GM19328 (cell line): Measurements from ENCODE around the gene AFF3.

Experiments
- ATAC-seq: cut with Tn5 transposase; IDR thresholded peaks from one replicate; pipeline ENCODE4 v1.9.1; 2021; ENCODE audit warnings: mild to moderate bottlenecking, moderate library complexity; ENCODE audit not compliant: unreplicated experiment

Gene AFF3

DNA sequence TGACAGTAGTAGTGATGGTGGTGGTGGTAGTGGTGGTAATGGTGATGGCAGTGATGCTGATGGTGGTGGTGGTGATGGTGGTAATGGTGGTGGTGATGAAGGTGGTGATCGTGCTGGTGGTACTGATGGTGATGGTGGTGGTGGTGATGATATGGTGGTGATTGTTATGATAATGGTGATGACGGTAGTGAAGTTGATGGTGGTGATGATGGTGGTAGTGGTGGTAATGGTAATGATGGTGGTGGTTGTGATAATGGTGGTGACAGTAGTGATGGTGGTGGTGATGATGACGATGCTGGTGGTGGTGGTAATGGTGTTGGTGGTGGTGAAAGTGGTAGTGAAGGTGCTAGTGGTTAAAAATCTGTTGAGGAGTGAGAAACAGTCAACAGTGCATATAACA, 125.6 kb downstream of the AFF3 start:
- ATAC-seq, result no peak

DNA sequence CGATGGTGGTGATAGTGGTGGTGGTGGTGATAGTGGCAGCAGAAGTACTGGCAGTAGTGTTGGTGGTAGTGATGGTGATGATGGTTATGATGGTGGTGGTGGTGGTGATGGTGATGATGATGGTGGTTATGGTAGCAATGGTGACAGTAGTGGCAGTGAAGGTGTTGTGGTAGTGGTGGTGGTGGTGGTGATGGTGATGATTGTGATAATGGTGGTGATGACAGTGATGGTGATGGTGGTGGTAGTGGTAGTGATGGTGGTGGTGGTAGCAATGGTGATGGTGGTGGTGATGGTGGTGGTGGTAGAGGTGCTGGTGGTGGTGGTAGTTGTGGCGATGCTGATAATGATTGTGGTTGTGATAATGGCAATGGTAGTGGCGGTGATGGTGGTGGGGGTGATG, 126.5 kb downstream of the AFF3 start:
- no peak for ATAC-seq

DNA sequence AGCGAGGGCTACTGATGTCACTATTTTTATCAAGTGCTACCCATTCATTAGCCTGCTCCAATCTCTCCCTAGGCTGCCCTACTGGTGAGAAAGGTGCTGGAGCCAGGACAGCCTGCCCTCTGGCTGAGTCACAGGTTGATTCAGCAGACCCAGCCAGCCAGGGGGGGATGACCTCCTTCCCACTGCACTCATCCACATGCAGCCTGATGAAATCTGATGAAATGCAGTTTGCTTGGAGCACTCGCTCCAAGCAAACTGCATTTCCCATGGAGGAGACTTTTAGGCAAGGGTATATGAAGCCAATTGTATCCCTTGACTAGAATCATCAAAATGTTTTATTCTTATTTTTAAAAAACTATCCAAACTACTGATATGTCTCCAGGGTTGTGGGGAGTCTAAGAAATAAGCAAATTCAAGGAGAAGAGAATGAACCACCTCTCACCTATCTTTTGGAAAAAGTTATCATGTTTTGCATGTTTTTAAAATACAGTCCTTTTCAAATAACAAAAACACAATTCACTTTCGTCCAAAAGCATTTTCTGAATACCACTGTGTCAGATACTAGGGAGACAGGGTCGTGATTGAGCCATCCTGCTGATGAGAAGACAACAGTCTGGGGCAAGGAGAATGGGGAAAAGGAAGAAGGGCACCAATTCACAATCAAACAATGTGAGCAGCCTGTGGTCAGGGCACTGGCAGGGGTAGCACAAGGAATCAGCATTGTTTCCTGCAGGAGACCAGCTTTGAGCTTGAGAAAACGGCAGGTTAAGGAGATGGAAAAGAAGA, 128.3 kb downstream of the AFF3 start:
- ATAC-seq, result no peak

DNA sequence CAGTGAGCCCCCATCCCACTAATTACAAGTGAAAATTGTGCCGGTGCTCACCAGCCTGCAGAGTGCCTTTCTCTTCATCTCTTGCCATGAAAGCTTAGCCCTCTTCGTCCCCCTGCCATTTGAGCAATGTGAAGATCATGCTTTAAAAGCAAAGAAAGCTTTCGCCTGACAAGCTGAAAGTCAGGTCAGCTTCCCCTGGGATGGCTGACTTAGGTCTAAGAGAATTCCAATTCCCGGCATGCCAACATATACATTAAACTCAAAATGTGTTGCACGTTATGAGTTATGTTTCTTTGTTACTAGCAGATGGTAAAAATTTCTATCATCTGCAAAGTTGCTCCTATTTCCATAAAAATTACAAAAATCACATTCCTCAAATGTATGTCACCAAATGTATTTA, 129.8 kb downstream of the AFF3 start:
- ATAC-seq, result no peak

DNA sequence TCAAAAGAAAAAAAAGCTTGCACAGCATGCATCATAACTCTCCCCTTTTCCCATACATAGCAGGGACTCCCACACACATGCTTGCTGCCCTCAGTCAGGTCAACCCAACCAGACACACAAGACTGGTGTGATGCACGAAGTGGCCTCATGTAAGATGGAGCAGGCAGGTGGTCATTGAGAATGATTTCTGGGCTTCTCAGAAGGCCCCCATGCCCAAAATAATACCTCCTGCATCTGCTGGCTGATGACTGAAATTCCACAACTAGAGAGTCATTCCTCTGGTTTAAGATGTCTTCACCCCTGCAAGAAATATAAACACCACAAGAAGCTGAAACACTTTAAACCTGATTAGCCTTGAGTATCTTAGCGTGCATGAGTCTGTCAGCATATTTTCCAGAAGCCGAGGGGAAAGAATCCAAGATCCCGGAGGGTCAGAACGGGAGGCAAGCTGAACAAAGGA, 131.1 kb downstream of the AFF3 start:
- ATAC-seq, result no peak

DNA sequence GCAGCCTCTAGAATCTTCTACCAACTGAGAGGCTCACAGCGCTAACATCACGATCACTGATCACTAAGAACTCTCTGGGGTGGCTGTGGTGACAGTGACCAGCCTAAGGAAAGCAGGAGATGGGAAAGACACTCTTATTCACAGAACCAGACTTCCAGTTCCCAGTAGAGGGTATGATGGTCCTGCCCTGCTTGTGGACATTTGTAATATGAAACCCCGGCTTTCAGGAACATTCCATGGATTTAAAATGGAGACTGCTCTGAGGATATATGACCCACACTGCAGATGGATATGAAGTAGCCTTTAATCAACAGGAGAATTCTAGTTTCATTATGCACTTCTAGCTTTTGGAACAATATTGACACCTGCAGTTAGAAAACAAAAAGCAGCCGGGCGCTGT, 131.8 kb downstream of the AFF3 start:
- ATAC-seq, result no peak

DNA sequence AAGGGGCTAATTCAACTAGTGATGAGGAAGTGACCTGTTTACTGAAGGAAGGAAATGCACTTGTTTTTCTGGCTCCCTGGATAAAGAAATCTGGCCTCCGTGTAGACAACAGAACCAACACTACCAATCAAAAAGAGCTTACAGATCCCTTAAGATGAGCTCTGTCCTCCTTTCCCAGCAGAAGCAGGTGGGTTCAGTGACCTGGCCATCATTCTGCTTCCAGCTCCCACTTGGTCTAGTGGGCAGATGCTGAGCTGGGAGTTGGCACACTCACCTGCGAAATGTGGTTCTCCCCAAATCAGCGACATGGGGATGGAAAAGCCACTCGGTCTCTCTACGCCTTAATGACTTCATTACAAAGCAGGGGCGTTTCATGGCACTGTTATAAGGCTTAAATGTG, 132.6 kb downstream of the AFF3 start:
- ATAC-seq, result no peak

DNA sequence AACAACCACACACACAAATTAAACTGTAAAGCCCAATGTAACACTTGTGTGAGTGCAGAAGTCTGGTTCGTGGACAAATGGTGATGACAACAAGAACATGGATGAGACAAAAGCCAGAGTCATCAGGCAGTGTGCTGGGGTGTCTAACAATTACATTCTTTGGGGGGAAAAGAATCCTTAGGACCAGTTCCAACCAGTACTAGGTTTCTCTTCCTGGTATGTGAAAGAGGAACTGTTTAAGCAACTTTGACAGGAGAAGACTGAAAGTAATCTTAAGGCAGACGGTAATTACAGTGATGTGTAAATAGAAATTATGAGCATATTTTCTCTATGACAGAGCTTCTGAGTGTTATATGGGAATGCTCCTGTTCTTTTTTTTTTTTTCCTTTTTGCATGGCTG, 133.4 kb downstream of the AFF3 start:
- ATAC-seq, result no peak

DNA sequence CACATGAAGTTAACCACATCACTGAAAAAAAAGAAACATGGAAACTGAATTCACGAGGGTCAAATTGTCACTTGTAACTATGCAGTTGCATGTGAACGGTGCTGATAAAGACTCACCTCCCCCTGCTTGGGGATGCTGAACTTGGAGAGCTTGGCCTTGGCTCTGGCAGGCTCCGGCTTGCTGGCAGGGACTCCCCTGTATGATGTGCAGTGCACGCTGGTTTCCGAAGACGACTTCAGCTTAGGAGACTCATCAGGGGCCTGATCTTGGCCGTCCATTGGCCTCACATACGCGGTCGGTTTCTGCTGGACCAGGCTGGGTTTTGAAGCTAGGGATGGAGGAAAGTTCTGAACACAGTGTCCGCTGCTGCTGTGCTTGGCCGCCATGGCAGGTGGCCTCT, 135.9 kb downstream of the AFF3 start:
- no peak for ATAC-seq

DNA sequence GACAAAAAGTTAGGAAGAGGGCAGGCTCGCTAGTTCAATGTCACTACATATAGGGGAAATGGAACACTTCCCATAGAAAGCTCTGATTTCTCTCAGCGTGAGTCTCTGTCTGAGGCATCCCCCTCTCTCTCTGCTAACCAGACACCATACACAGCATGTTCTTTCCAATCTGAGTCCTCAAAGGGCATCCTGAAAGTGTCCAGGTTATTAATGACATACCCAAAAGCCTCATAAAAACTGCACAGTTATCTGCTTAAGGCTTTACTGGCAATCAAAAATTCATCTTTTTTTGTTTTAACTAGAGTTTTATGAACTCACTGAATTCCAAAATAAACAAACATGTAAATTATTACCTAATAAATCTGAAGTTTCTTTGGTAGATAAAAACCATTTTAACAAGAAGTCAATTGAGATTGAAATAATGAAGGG, 137.4 kb downstream of the AFF3 start:
- ATAC-seq, result no peak

DNA sequence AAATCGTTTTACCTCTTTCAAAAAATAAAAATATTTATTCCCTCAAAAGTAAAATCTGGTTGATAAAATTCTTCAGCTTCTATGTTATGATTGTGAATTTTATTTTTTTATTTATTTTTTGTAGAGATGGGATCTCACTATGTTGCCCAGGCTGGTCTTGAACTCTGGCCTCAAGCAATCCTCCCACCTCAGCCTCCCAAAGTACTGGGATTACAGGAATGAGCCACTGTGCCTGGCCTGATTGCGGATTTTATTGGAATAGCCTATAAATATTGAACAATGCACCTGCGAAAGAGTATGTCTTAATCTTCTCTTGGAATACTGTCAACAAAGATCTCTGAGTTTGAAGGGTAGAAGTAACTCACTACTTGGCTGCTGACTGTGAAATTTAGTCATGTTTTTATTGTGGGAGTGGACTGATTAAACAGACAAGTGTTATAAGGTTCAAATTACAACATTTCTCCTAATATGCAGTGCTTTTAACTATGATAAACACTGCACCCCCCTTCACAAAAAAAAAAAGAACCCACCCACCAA, 138.0 kb downstream of the AFF3 start:
- ATAC-seq, result no peak

DNA sequence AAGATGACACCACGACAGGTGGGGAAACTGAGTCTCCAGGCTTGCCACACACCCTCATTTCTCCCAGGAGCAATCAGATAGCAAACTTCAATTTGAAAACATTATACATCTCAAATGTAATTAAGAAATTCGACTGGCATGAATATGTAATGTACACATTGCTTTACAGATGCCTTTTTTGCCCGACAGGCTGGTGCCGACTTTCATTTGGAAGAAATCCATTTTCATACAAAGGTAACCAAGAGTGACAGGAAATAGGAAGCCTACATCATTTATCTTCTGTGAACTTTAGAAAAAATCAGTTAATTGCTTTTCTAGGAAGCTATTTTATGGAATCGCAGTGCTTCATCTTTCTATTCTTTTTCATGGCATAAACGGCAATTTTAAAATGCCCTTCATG, 140.3 kb downstream of the AFF3 start:
- no peak for ATAC-seq

DNA sequence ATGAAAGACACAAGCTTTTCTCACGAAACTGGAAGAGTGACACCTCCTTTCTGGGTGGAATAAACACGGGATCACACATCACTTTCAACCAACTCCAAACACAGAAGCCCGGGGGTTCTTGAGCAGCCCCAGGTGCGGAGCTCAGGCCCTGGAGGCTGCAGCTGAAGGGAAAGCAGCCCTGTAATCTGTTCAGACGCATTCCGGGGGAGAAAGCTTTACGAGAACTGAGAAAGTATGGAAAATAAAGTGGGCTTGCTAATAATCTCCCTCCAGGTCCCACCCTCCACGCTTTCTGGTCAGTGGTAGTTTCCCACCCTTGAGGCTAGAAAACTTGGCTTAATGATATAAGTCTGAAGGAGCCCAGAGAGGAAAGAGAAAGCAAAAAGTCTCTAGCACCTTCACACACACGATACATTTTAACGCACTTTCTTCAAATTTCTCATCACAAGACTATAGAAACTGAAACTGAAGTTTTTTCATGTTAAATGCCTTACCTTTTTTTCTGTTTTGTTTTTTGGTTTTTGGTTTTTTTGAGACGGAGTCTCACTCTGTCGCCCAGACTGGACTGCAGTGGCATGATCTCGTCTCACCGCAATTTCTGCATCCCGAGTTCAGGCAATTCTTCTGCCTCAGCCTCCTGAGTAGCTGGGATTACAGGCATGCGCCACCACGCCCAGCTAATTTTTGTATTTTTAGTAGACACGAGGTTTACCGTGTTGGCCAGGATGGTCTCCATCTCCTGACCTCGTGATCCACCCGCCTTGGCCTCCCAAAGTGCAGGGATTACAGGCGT, 141.3 kb downstream of the AFF3 start:
- ATAC-seq, result no peak

DNA sequence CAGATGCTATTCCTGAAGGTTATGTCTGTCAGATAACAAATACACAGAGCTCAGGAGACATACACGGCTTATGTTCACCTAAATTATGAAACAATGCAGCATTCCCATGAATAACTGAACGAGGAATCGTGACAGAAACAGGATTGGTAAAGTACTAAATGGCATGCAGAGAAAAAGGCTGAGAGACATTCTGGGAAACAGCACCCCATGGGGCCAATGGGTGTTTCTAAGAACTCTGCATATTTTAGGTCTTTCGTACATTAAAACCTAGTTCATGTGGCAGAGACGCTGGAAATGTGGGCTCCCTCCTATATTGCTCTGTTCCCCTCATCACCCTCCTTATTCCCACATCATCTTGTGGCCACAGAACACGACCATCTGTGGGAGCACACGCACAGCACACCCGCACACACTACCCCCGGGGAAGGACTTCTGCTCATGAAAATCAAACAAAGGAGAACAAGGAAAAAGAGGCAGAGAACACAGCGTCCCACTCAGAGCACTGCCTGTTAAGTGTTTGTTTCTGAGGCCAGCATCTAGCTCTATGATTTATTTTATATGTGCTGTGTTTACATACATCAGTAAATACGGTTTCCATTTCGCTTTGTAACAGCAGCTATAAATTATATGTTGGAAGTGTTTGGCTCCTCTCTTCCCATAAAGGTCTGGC, 143.6 kb downstream of the AFF3 start:
- no peak for ATAC-seq

DNA sequence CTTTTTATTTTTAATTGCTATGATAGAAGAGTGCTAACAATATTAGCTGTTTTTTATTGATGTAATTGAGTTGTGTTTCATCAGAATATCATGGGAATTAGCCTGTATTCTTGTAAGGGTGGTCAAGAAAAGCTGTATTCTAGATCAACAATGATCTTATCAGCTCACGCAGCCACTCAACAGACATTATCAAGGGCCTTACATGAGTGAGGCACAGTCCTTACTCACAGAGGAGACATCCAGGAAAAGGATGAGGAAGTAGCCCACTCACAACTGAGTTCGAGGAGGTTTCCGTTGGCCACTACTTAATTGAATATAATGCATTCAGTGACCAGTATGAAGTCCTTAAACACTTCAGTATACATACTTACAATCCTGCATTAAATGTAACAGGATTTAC, 152.5 kb downstream of the AFF3 start:
- ATAC-seq, result no peak

DNA sequence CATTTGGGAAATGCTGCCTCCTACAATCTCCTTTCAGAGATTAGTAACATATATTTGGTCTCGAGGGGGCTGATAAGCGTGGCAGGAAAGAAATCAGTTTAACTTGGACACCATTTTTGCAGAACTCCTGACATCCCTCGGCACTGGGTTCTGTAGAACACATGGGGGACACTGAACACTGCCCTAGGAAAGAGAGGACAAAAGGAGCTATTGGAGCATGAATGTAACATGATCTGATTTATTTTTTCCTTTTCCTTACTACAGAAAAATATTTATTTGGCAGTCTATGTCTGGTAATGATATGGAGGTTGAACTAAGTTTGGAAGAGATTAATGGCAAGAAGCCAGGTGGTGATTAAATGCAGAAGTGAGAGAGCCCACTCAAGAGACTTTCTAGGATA, 153.8 kb downstream of the AFF3 start:
- no peak for ATAC-seq

DNA sequence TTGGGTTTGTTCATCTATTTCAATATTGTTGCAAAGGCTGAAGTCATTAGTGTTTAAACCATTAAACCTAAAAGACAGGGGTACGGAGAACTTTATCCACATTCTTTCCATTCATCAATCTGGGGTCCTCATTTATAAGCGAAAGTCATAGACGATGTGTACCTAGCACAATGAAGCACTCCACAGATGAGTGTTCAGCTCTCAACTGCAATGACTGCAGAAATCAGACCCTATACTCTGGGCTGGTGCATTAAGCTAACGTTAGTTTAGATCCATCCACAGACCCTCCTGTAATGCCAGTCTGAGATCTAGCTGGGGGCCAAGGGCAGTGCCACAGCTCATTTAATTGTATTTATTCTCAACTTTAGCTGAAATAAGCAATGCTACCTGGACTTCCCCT, 155.2 kb downstream of the AFF3 start:
- ATAC-seq, result no peak

DNA sequence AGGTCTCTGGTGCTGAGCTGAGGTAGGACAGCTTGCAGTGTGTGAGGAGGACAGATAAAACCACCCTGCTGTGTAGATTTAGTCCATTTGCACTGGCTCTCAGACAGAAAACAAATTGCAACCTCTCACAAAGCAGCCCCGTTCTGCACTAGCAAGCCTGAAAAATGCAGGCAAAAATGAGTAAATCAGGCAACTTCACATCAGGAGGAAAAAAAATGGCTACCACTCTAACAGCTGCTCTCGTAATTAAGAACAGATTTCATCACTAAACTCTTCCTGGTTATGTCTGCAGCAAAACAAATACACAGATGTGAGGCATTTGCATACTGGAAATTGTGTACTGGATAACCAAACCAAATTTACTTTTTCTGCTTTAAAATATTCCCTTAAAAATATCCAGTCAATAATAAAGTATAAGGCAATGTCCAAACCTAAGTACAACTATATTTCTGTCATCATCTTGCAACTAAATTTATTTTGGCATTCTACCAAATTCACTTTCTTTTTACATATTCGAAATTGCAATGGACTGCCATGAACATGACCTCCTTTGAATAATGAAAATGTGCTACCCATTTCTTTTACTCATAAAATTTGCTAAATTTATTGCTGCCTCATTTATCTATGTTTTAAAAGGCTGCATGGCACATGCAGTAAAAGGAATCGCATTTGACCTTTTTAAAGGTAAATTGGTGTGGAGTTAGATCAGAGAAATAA, 157.4 kb downstream of the AFF3 start:
- no peak for ATAC-seq

DNA sequence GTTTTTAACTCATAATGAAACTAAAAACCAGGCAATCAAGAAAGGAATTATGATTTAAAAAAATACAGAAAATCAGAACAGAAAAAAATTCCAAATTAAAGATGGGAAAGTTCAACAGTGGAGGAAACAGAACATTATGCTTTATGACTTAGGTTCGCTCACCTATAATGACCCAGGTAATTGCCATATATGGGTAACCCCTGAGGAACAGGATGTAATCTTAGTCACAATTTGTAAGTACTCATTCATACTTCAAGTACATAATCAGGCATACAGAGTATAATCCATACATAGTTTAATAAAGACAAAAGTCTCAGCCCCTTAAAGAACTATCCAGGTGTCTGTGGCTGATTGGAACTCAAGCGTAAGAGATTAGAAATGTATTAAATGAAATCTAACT, 159.6 kb downstream of the AFF3 start:
- ATAC-seq, result no peak

DNA sequence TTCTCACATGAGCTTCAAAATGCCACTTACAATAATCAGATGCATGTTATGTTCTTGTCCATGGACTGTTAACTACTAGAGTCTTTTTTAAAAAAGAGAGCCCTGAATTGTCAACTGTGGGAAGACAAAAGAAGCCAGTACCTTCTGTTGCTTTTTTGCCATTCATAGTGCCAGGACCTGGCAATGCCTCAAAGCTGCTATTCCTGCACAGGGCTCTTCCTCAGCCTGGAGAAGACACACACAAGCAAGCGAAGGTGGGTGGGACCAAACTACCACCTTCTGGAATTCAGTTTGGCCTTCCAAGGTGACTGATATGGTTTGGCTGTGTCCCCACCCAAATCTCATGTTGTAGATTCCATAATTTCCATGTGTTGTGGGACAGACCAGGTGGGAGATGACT, 160.6 kb downstream of the AFF3 start:
- no peak for ATAC-seq

DNA sequence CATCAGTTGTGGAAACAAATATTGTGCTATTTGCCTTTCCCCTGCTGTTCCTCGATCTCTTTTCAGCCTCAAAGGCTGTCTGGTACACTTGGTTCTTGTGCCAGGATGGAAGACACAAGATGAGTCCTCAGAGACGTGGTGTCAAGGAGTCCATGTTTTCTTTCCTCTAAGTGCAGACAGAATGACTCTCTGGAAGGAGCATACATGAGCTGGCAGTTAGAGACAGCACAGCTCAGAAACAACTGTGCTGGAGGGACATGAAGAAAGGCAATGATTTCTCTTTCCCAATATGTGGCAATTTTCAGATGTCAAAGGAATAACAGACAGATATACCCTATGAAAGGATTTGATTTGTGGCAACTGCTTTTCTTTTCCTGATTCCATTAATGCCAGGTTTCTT, 162.2 kb downstream of the AFF3 start:
- ATAC-seq, result no peak
